SK-N-SH (cell line): Measurements from ENCODE around the gene MIS12. TPM values are rescaled to one million over a fixed set of nuclear protein-coding genes. Genes with fewer than 3 reads are reported as not detected.

Experiments
- CTCF ChIA-PET: fragments of 300-600, 350-600 bp; formaldehyde crosslinking; extraction: SDS; loops from one replicate; lab custom pipeline; 2021; lab: Yijun Ruan, JAX
- POLR2A ChIA-PET: fragments of 350-600 bp; sonication (Branson Sonifier 250); formaldehyde crosslinking; extraction: SDS; loops from one replicate; lab custom pipeline; 2020; ENCODE audit warnings: antibody characterized with exemption, inconsistent platforms; lab: Yijun Ruan, JAX
- DNase-seq: peaks from one replicate; pipeline ENCODE4 v3.0.0; 2012
- H2AFZ ChIP-seq: fragments of 200-600 bp; sonication (generic); 2 replicates; pipeline ENCODE4 v1.8.1; 2016; ENCODE audit warnings: antibody characterized with exemption, mild to moderate bottlenecking, low read depth
- H3F3A ChIP-seq: fragments of 200-600 bp; sonication (generic); replicated peaks from 2 replicates; pipeline ENCODE3; 2016; ENCODE audit warnings: antibody characterized with exemption, mild to moderate bottlenecking; ENCODE audit not compliant: insufficient read depth
- H3K27ac ChIP-seq, 2 experiments: fragments of 200-500 bp in 1 of 2; fragments of 200-600 bp in 1 of 2; sonication (Bioruptor generic) in 1 of 2; sonication (generic), shearing (Covaris generic) in 1 of 2; 2 replicates each; pipeline versions ENCODE4 v1.5.1 to v1.6.1; 2014 to 2016; ENCODE audit warnings: low read depth in 2 of 2, inconsistent platforms in 1 of 2, low read length in 1 of 2, mild to moderate bottlenecking in 1 of 2, mixed read lengths in 1 of 2
- H3K27me3 ChIP-seq: fragments of 200-600 bp; sonication (generic), shearing (Covaris generic); 2 replicates; pipeline ENCODE4 v1.6.1; 2016; ENCODE audit warnings: mixed run types; ENCODE audit not compliant: insufficient read depth
- H3K36me3 ChIP-seq, 2 experiments: fragments of 200-500 bp in 1 of 2; fragments of 200-600 bp in 1 of 2; sonication (Bioruptor generic) in 1 of 2; sonication (generic) in 1 of 2; replicated peaks in 1 of 2; 2 replicates each; pipeline versions ENCODE3 to v1.5.1; 2014 to 2016; ENCODE audit warnings: low read length in 1 of 2, mild to moderate bottlenecking in 1 of 2; ENCODE audit not compliant: insufficient read depth in 2 of 2, control insufficient read depth in 1 of 2
- H3K4me1 ChIP-seq, 2 experiments: fragments of 200-500 bp in 1 of 2; fragments of 200-600 bp in 1 of 2; sonication (Bioruptor generic) in 1 of 2; sonication (generic), shearing (Covaris generic) in 1 of 2; 2 replicates each; pipeline versions ENCODE4 v1.5.1 to v1.6.1; 2014 to 2016; ENCODE audit warnings: low read depth in 1 of 2, low read length in 1 of 2, mixed run types in 1 of 2; ENCODE audit not compliant: insufficient read depth in 2 of 2, control insufficient read depth in 1 of 2
- H3K4me2 ChIP-seq: fragments of 200-600 bp; sonication (generic), shearing (Covaris generic); 2 replicates; pipeline ENCODE4 v1.6.1; 2017; ENCODE audit warnings: mixed run types
- H3K4me3 ChIP-seq, 2 experiments: fragments of 200-500 bp in 1 of 2; fragments of 200-600 bp in 1 of 2; sonication (Bioruptor generic) in 1 of 2; sonication (generic), shearing (Covaris generic) in 1 of 2; 2 replicates each; pipeline versions ENCODE4 v1.5.1 to v1.8.1; 2014 to 2016; ENCODE audit warnings: low read depth in 2 of 2, inconsistent platforms in 1 of 2, low read length in 1 of 2, mild to moderate bottlenecking in 1 of 2, mixed read lengths in 1 of 2, moderate library complexity in 1 of 2
- H3K79me2 ChIP-seq: fragments of 200-600 bp; sonication (generic); 2 replicates; pipeline ENCODE4 v1.8.1; 2017; ENCODE audit warnings: mild to moderate bottlenecking; ENCODE audit not compliant: insufficient read depth
- H3K9ac ChIP-seq: fragments of 200-600 bp; sonication (generic); 2 replicates; pipeline ENCODE4 v1.6.1; 2017; ENCODE audit warnings: mixed run types
- H3K9me2 ChIP-seq: fragments of 200-600 bp; sonication (generic); 2 replicates; pipeline ENCODE4 v1.6.1; 2017; ENCODE audit warnings: mixed run types
- H3K9me3 ChIP-seq: fragments of 200-600 bp; sonication (generic); 2 replicates; pipeline ENCODE4 v1.6.1; 2017; ENCODE audit warnings: mixed run types, mild to moderate bottlenecking, moderate library complexity
- H4K20me1 ChIP-seq: fragments of 200-600 bp; sonication (generic); 2 replicates; pipeline ENCODE4 v1.6.1; 2017; ENCODE audit warnings: mild to moderate bottlenecking, mixed run types; ENCODE audit not compliant: insufficient read depth
- CHD2 ChIP-seq: fragments of 150-350 bp; IDR thresholded peaks from 2 replicates; pipeline ENCODE4 v1.6.1; 2018; ENCODE audit warnings: low read length; ENCODE audit not compliant: partially characterized antibody
- EP300 ChIP-seq, 2 experiments: IDR thresholded peaks; 2 replicates each; pipeline versions ENCODE4 v1.4.0 to v1.6.1; 2012; ENCODE audit warnings: borderline replicate concordance in 1 of 2, low read depth in 1 of 2, low read length in 1 of 2
- EZH2phosphoT487 ChIP-seq: fragments of 200-600 bp; sonication (generic); IDR thresholded peaks from 2 replicates; pipeline ENCODE4 v1.6.1; 2017; ENCODE audit warnings: low read depth, mixed run types, mild to moderate bottlenecking, antibody characterized with exemption, moderate library complexity, borderline replicate concordance
- FOSL2 ChIP-seq: IDR thresholded peaks from 2 replicates; pipeline ENCODE4 v1.4.0; 2012; ENCODE audit warnings: low read depth, mild to moderate bottlenecking, moderate library complexity, borderline replicate concordance
- FOXM1 ChIP-seq: IDR thresholded peaks from 2 replicates; pipeline ENCODE4 v1.4.0; 2012; ENCODE audit warnings: low read depth, mild to moderate bottlenecking
- GABPA ChIP-seq: IDR thresholded peaks from 2 replicates; pipeline ENCODE4 v1.4.0; 2012; ENCODE audit warnings: low read depth, mild to moderate bottlenecking
- GATA2 ChIP-seq: sonication (generic); formaldehyde crosslinking; IDR thresholded peaks from 2 replicates; pipeline ENCODE4 v1.5.0; 2020; ENCODE audit warnings: mild to moderate bottlenecking, missing genetic modification reagents
- MEF2A ChIP-seq: IDR thresholded peaks from 2 replicates; pipeline ENCODE4 v1.4.0; 2012; ENCODE audit warnings: low read depth, borderline replicate concordance
- NFIC ChIP-seq: IDR thresholded peaks from 2 replicates; pipeline ENCODE4 v1.4.0; 2012; ENCODE audit warnings: borderline replicate concordance
- RCOR1 ChIP-seq: fragments of 150-350 bp; IDR thresholded peaks from 2 replicates; pipeline ENCODE4 v1.6.1; 2017; ENCODE audit warnings: antibody characterized with exemption, low read length
- RFX5 ChIP-seq: IDR thresholded peaks from 2 replicates; pipeline ENCODE4 v1.6.1; 2012; ENCODE audit warnings: mild to moderate bottlenecking, improper control_type of control experiment, low read length
- RXRA ChIP-seq: IDR thresholded peaks from 2 replicates; pipeline ENCODE4 v1.4.0; 2012; ENCODE audit warnings: low read depth, mild to moderate bottlenecking, borderline replicate concordance
- TAF1 ChIP-seq: IDR thresholded peaks from 2 replicates; pipeline ENCODE4 v1.6.1; 2012; ENCODE audit warnings: low read depth, mild to moderate bottlenecking, low read length, moderate library complexity, borderline replicate concordance
- WGBS: methylation state at CpG from one replicate; pipeline ENCODE4 v1.1.6; 2017; ENCODE audit warnings: low lambda C conversion rate; 5-methylcytosine and 5-hydroxymethylcytosine counted together
- polyA plus RNA-seq, 3 experiments: library from polyadenylated mRNA; depleted of rRNA; stranded (reverse); fragments of >200 nt; gene quantifications; 2 replicates each; pipeline ENCODE4 v1.2.3, GENCODE V29; 2012
- TF ChIP-seq, protein P1 (sequence below): IDR thresholded peaks from 2 replicates; pipeline ENCODE4 v1.4.0; 2012; ENCODE audit warnings: low read depth
- TF ChIP-seq, protein P2 (sequence below): IDR thresholded peaks from 2 replicates; pipeline ENCODE4; 2012
- TF ChIP-seq, protein P3 (sequence below): IDR thresholded peaks from 2 replicates; pipeline ENCODE4 v1.4.0; 2012; ENCODE audit warnings: low read depth, borderline replicate concordance
- TF ChIP-seq, protein P4 (sequence below): fragments of 200-600 bp; sonication (generic); IDR thresholded peaks from 2 replicates; pipeline ENCODE4 v1.6.1; 2017; ENCODE audit warnings: antibody characterized with exemption, mild to moderate bottlenecking, moderate library complexity
- TF ChIP-seq, protein P5 (sequence below): fragments of 150-350 bp; IDR thresholded peaks from 2 replicates; pipeline ENCODE4 v1.6.1; 2016; ENCODE audit warnings: mild to moderate bottlenecking, low read depth, low read length

The MIS12 gene
- polyA plus RNA-seq, 1 of the 3 experiments (the other 2 are of a cell fraction), result 9.3 TPM

DNA sequence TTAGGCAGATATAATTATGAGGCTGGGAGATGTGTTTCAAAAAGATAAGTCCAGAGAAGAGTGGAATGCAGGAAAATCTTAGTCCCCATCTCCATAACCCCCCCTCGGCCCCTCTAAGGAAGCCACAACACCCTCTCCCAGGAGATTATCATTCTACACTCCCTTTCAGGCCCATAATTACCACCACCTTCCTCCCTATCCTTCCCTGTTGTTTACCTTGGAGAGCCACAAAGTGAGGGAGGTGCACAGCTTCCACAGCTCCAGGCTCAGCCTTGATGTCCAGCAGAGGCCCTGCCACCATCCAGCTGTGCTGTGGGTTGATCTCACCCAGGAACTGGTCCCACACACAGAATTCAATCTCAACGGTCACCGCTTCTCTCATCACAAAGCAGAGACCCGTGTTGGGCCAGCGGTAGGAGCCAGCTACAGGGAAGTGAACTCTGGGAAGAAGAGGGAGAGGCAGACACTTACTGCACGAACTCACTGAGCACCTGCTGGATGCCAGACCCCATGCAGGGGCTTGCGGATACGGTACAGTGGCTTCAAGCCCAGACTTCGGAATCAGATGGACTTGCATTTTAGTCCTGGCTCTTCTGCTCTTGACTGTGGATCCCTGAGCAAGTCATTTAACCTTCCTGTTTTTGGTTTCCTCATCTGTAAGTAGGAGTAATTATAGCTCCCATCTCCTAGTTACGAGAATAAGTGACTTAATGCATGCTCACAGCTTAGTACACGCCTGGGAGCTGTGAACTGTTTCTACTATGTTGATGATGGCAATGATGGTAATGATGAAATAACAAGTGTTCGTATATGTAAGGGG is 44.1 kb downstream of the MIS12 start:
- ChIA-PET CTCF (no interaction called here), POLR2A (no interaction called here)
- H2AFZ ChIP-seq, result no peak overlapping the region
- TF ChIP-seq, protein P1, sequence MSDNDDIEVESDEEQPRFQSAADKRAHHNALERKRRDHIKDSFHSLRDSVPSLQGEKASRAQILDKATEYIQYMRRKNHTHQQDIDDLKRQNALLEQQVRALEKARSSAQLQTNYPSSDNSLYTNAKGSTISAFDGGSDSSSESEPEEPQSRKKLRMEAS, result no peak
- TF ChIP-seq FOXM1, result no peak
- no peak for TF ChIP-seq FOSL2
- TF ChIP-seq, protein P2, sequence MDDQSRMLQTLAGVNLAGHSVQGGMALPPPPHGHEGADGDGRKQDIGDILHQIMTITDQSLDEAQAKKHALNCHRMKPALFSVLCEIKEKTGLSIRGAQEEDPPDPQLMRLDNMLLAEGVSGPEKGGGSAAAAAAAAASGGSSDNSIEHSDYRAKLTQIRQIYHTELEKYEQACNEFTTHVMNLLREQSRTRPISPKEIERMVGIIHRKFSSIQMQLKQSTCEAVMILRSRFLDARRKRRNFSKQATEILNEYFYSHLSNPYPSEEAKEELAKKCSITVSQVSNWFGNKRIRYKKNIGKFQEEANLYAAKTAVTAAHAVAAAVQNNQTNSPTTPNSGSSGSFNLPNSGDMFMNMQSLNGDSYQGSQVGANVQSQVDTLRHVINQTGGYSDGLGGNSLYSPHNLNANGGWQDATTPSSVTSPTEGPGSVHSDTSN, result no peak
- TF ChIP-seq RFX5, result no peak
- H3K79me2 ChIP-seq, result no peaks in the 10 kb centered on the region
- peaks cover 15% of the 10 kb centered on the region for H3F3A ChIP-seq
- 82% methylated on average over 12 of the region's 12 CpGs for WGBS
- peaks cover 0 to 5% of the 10 kb centered on the region in 2 experiments for H3K36me3 ChIP-seq
- H3K27me3 ChIP-seq, result no peaks in the 10 kb centered on the region
- H3K4me1 ChIP-seq, result peaks cover 14 to 18% of the 10 kb centered on the region in 2 experiments; a peak in 3 of 4 replicates
- no peak overlapping the region for H3K4me3 ChIP-seq
- H3K9me3 ChIP-seq, result no peaks in the 10 kb centered on the region
- no peak overlapping the region for H3K9ac ChIP-seq
- no peak overlapping the region for H3K4me2 ChIP-seq
- no peaks in the 10 kb centered on the region for H4K20me1 ChIP-seq
- no peaks in the 10 kb centered on the region for H3K9me2 ChIP-seq
- H3K27ac ChIP-seq, result no peak overlapping the region
- no peak for DNase-seq

DNA sequence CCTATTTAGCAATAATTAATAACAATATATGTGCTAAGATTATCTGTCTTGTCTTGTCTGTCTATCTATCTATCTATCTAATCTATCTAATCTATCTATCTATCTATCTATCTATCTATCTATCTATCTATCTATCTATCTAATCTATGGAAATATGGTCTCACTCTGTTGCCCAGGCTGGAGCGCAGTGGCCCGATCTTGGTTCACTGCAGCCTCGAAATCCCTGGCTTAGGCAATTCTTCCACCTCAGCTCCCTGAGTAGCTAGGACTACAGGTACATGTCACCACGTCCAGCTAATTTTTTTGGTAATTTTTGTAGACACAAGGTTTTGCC is 44.7 kb downstream of the MIS12 start:
- Histone ChIP-seq H4K20me1 (no peaks in the 10 kb centered on the region), H3F3A (peaks cover 15% of the 10 kb centered on the region), H3K4me3 (no peak overlapping the region), H3K36me3 (peaks cover 0 to 4% of the 10 kb centered on the region in 2 experiments), H3K27ac (no peak overlapping the region), H2AFZ (no peak overlapping the region), H3K4me1 (peaks cover 14 to 17% of the 10 kb centered on the region in 2 experiments; a peak in 3 of 4 replicates), H3K4me2 (no peak overlapping the region), H3K27me3 (no peaks in the 10 kb centered on the region), H3K9ac (no peak overlapping the region), H3K79me2 (no peaks in the 10 kb centered on the region), H3K9me3 (no peaks in the 10 kb centered on the region), H3K9me2 (no peaks in the 10 kb centered on the region)
- POLR2A ChIA-PET, result no interaction called here
- CTCF ChIA-PET, result no interaction called here
- WGBS, result 84% methylated on average over 4 of the region's 4 CpGs
- no peak for DNase-seq
- TF ChIP-seq EZH2phosphoT487 (no peak), MEF2A (no peak), FOSL2 (no peak), FOXM1 (no peak), RCOR1 (no peak), NFIC (no peak), GATA2 (CRISPR knock-in tag) (no peak), CHD2 (no peak), TAF1 (no peak), RXRA (no peak), EP300 (IDR thresholded peaks at IDR 0.05; ENCODE audit: borderline replicate concordance in 1 of 2, low read depth in 1 of 2, low read length in 1 of 2) (no peak), GABPA (no peak)
- TF ChIP-seq, protein P3, sequence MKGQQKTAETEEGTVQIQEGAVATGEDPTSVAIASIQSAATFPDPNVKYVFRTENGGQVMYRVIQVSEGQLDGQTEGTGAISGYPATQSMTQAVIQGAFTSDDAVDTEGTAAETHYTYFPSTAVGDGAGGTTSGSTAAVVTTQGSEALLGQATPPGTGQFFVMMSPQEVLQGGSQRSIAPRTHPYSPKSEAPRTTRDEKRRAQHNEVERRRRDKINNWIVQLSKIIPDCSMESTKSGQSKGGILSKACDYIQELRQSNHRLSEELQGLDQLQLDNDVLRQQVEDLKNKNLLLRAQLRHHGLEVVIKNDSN, result no peak
- TF ChIP-seq, protein P2, result no peak
- TF ChIP-seq, protein P4, sequence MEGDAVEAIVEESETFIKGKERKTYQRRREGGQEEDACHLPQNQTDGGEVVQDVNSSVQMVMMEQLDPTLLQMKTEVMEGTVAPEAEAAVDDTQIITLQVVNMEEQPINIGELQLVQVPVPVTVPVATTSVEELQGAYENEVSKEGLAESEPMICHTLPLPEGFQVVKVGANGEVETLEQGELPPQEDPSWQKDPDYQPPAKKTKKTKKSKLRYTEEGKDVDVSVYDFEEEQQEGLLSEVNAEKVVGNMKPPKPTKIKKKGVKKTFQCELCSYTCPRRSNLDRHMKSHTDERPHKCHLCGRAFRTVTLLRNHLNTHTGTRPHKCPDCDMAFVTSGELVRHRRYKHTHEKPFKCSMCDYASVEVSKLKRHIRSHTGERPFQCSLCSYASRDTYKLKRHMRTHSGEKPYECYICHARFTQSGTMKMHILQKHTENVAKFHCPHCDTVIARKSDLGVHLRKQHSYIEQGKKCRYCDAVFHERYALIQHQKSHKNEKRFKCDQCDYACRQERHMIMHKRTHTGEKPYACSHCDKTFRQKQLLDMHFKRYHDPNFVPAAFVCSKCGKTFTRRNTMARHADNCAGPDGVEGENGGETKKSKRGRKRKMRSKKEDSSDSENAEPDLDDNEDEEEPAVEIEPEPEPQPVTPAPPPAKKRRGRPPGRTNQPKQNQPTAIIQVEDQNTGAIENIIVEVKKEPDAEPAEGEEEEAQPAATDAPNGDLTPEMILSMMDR, result no peak
- TF ChIP-seq, protein P5, sequence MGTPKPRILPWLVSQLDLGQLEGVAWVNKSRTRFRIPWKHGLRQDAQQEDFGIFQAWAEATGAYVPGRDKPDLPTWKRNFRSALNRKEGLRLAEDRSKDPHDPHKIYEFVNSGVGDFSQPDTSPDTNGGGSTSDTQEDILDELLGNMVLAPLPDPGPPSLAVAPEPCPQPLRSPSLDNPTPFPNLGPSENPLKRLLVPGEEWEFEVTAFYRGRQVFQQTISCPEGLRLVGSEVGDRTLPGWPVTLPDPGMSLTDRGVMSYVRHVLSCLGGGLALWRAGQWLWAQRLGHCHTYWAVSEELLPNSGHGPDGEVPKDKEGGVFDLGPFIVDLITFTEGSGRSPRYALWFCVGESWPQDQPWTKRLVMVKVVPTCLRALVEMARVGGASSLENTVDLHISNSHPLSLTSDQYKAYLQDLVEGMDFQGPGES, result no peak
- TF ChIP-seq, protein P1, result no peak
